PFSK-1 (cell line): Measurements from ENCODE around the gene CATSPER3.

Source experiments
- FOXP2 ChIP-seq: optimal IDR thresholded peaks from 2 replicates; pipeline ENCODE3; 2011; ENCODE audit warnings: borderline replicate concordance, control low read depth, inconsistent platforms; ENCODE audit not compliant: insufficient read depth; ENCODE audit errors: extremely low read length, extremely low read depth
- POLR2AphosphoS5 ChIP-seq: IDR thresholded peaks from 2 replicates; pipeline ENCODE4 v1.6.1; 2012; ENCODE audit warnings: low read depth, mild to moderate bottlenecking, control low read depth, low read length, moderate library complexity
- REST ChIP-seq, 2 experiments: IDR thresholded peaks; 2 replicates each; pipeline versions ENCODE4 v1.6.1 to v1.8.0; 2011 to 2012; ENCODE audit warnings: low read depth in 2 of 2, low read length in 2 of 2, control low read depth in 1 of 2, inconsistent platforms in 1 of 2, mild to moderate bottlenecking in 1 of 2, moderate library complexity in 1 of 2; ENCODE audit not compliant: insufficient read depth in 1 of 2
- SIN3A ChIP-seq: IDR thresholded peaks from 2 replicates; pipeline ENCODE4 v1.6.1; 2012; ENCODE audit warnings: mild to moderate bottlenecking, low read length, moderate library complexity, borderline replicate concordance; ENCODE audit not compliant: insufficient read depth
- TAF1 ChIP-seq: IDR thresholded peaks from 2 replicates; pipeline ENCODE4 v1.6.1; 2012; ENCODE audit warnings: low read length, control low read depth, borderline replicate concordance; ENCODE audit not compliant: insufficient read depth

CATSPER3 gene

GRCh38 chr5:135051399-135051798 lies 83.7 kb downstream of the CATSPER3 start:
- no peak for TF ChIP-seq POLR2AphosphoS5
- no peak for TF ChIP-seq SIN3A
- no peak for TF ChIP-seq TAF1
- TF ChIP-seq REST (IDR thresholded peaks at IDR 0.05; ENCODE audit: insufficient read depth in 1 of 2, low read depth in 2 of 2, low read length in 2 of 2): no peak
- TF ChIP-seq FOXP2: no peak

GRCh38 chr5:135051872-135052271 lies 84.2 kb downstream of the CATSPER3 start:
- no peak for TF ChIP-seq SIN3A
- TF ChIP-seq POLR2AphosphoS5: no peak
- TF ChIP-seq FOXP2: no peak
- TF ChIP-seq REST (IDR thresholded peaks at IDR 0.05; ENCODE audit: insufficient read depth in 1 of 2, low read depth in 2 of 2, low read length in 2 of 2): no peak
- TF ChIP-seq TAF1: no peak

GRCh38 chr5:135052511-135053145 lies 84.9 kb downstream of the CATSPER3 start:
- no peak for TF ChIP-seq SIN3A
- no peak for TF ChIP-seq REST (IDR thresholded peaks at IDR 0.05; ENCODE audit: insufficient read depth in 1 of 2, low read depth in 2 of 2, low read length in 2 of 2)
- no peak for TF ChIP-seq FOXP2
- TF ChIP-seq POLR2AphosphoS5: no peak
- no peak for TF ChIP-seq TAF1

- no peak for TF ChIP-seq REST (IDR thresholded peaks at IDR 0.05; ENCODE audit: insufficient read depth in 1 of 2, low read depth in 2 of 2, low read length in 2 of 2)
- TF ChIP-seq POLR2AphosphoS5: no peak
- no peak for TF ChIP-seq TAF1
- TF ChIP-seq FOXP2: no peak
- no peak for TF ChIP-seq SIN3A
Observed at GRCh38 chr5:135053278-135053677, 85.6 kb downstream of the CATSPER3 start.

GRCh38 chr5:135053989-135054388 lies 86.3 kb downstream of the CATSPER3 start:
- TF ChIP-seq REST (IDR thresholded peaks at IDR 0.05; ENCODE audit: insufficient read depth in 1 of 2, low read depth in 2 of 2, low read length in 2 of 2): no peak
- no peak for TF ChIP-seq SIN3A
- TF ChIP-seq POLR2AphosphoS5: no peak
- no peak for TF ChIP-seq TAF1
- TF ChIP-seq FOXP2: no peak
